Retinal pigment epithelial cell (primary cell): ENCODE measurements around the gene CEP104.
A peak's percentile ranks its signal among the peaks of the same experiment; 100 is the strongest.

Experiments
- DNase-seq: peaks from one replicate; pipeline ENCODE4 v3.0.0-alpha.2; 2010; ENCODE audit warnings: low read depth
- H3K4me3 ChIP-seq: 2 replicates; pipeline ENCODE4 v1.5.1; 2011; ENCODE audit warnings: mild to moderate bottlenecking, low read length, control low read depth, moderate library complexity
- TF ChIP-seq, protein P1 (sequence below): conservative IDR thresholded peaks from 2 replicates; pipeline ENCODE4 v1.5.1; 2011; ENCODE audit warnings: low read depth, low read length, control low read depth, inconsistent platforms

CEP104 gene

GRCh38 chr1:3852711-3853485 lies 4.1 kb downstream of the CEP104 start:
- no peak overlapping the region for H3K4me3 ChIP-seq
- TF ChIP-seq, protein P1, sequence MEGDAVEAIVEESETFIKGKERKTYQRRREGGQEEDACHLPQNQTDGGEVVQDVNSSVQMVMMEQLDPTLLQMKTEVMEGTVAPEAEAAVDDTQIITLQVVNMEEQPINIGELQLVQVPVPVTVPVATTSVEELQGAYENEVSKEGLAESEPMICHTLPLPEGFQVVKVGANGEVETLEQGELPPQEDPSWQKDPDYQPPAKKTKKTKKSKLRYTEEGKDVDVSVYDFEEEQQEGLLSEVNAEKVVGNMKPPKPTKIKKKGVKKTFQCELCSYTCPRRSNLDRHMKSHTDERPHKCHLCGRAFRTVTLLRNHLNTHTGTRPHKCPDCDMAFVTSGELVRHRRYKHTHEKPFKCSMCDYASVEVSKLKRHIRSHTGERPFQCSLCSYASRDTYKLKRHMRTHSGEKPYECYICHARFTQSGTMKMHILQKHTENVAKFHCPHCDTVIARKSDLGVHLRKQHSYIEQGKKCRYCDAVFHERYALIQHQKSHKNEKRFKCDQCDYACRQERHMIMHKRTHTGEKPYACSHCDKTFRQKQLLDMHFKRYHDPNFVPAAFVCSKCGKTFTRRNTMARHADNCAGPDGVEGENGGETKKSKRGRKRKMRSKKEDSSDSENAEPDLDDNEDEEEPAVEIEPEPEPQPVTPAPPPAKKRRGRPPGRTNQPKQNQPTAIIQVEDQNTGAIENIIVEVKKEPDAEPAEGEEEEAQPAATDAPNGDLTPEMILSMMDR: no peak
- DNase-seq: no peak

GRCh38 chr1:3852091-3852490 lies 4.9 kb downstream of the CEP104 start:
- TF ChIP-seq, protein P1: no peak
- H3K4me3 ChIP-seq: no peak overlapping the region
- no peak for DNase-seq

GRCh38 chr1:3851292-3851691 lies 5.7 kb downstream of the CEP104 start:
- DNase-seq: no peak
- no peak overlapping the region for H3K4me3 ChIP-seq
- TF ChIP-seq, protein P1: no peak

- H3K4me3 ChIP-seq: no peak overlapping the region
- DNase-seq: no peak
- TF ChIP-seq, protein P1: no peak
Measured at GRCh38 chr1:3850857-3851256, 6.2 kb downstream of the CEP104 start.

DNA sequence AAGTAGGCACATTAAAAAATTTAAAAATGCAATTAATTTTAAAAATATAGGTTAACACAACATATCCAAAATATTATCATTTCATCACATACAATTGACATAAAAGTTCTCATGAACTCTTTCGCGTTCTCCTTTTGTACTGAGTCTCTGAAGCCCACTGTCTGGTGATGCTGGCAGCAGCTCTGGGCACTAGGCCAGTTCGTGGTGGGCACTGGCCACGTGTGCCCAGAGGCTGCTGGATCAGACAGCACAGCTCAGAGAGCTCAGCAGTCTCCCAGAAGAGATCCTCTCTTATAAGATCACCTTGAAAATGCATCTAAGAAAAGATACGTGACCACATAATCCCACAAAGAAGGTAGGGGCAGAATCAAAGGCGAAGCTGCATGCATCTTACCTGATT lies 9.9 kb downstream of the CEP104 start:
- H3K4me3 ChIP-seq: no peak overlapping the region
- TF ChIP-seq, protein P1: no peak
- DNase-seq: no peak

- TF ChIP-seq, protein P1: no peak
- no peak overlapping the region for H3K4me3 ChIP-seq
- DNase-seq: peak; percentile 80
Measured at GRCh38 chr1:3846541-3846940, 10.5 kb downstream of the CEP104 start.

DNA sequence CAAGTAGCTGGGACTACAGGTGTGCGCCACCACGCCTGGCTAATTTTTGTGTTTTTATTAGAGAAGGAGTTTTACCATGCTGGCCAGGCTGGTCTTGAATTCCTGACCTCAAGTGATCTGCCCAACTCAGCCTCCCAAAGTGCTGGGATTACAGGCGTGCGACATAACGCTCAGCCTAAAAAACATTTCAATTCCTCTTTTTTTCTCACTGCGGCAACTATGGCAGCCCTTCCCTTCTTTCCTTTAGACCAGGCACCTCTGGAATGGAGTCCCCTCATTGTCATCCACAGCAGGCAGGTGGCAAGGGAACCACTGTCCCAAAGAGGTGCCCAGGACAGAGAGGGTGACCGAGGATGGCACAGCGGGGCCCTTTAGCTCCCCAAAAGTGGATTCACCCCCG lies 14.1 kb downstream of the CEP104 start:
- no peak for DNase-seq
- TF ChIP-seq, protein P1: no peak

More for the DNA sequence above, 14.1 kb downstream of the CEP104 start:
- no peak overlapping the region for H3K4me3 ChIP-seq
